Kidney epithelial cell (primary cell): ENCODE results near the gene GAB2. TPM values are rescaled to one million over a fixed set of nuclear protein-coding genes. Genes with fewer than 3 reads are reported as not detected.

Experiments used
- DNase-seq: peaks from one replicate; pipeline ENCODE4 v3.0.0-alpha.2; 2010; ENCODE audit warnings: low read depth
- H3K27me3 ChIP-seq: 2 replicates; pipeline ENCODE4 v1.6.0; 2011; ENCODE audit warnings: low read length; ENCODE audit not compliant: control insufficient read depth, insufficient read depth
- H3K36me3 ChIP-seq: 2 replicates; pipeline ENCODE4 v1.5.1; 2011; ENCODE audit warnings: low read length; ENCODE audit not compliant: control insufficient read depth, insufficient read depth
- H3K4me3 ChIP-seq: 2 replicates; pipeline ENCODE4 v1.5.1; 2011; ENCODE audit warnings: low read depth, mild to moderate bottlenecking, control low read depth, low read length
- CTCF ChIP-seq: IDR thresholded peaks from 2 replicates; pipeline ENCODE4 v1.5.1; 2011; ENCODE audit warnings: mild to moderate bottlenecking, moderate library complexity, low read length, control low read depth, inconsistent platforms; ENCODE audit not compliant: insufficient read depth, poor library complexity, severe bottlenecking
- total RNA-seq: library from RNA; depleted of rRNA; stranded (reverse); fragments of >200 nt; gene quantifications from 2 replicates; pipeline ENCODE4 v1.2.3, GENCODE V29; 2015

The GAB2 gene
- total RNA-seq, 1 donor from 2014 or later, result 13.1 TPM

GRCh38 chr11:78339483-78339882, 78.1 kb downstream of the GAB2 start:
- DNase-seq, result no peak
- H3K27me3 ChIP-seq, result no peaks in the 10 kb centered on the region
- TF ChIP-seq CTCF, result no peak
- no peak overlapping the region for H3K4me3 ChIP-seq
- H3K36me3 ChIP-seq, result no peaks in the 10 kb centered on the region

GRCh38 chr11:78338702-78339101, 78.9 kb downstream of the GAB2 start:
- H3K27me3 ChIP-seq, result no peaks in the 10 kb centered on the region
- no peak for TF ChIP-seq CTCF
- H3K4me3 ChIP-seq, result no peak overlapping the region
- H3K36me3 ChIP-seq, result no peaks in the 10 kb centered on the region
- DNase-seq, result no peak

GRCh38 chr11:78338138-78338537, 79.5 kb downstream of the GAB2 start:
- no peaks in the 10 kb centered on the region for H3K36me3 ChIP-seq
- no peak overlapping the region for H3K4me3 ChIP-seq

GRCh38 chr11:78337554-78337924, 80.1 kb downstream of the GAB2 start:
- Histone ChIP-seq H3K27me3 (no peaks in the 10 kb centered on the region), H3K36me3 (no peaks in the 10 kb centered on the region), H3K4me3 (no peak overlapping the region)
- no peak for DNase-seq
- TF ChIP-seq CTCF, result no peak

More at GRCh38 chr11:78338138-78338537, 79.5 kb downstream of the GAB2 start:
- DNase-seq, result no peak
- no peaks in the 10 kb centered on the region for H3K27me3 ChIP-seq
- TF ChIP-seq CTCF, result no peak

GRCh38 chr11:78336877-78337553, 80.6 kb downstream of the GAB2 start:
- DNase-seq, result no peak
- no peak for TF ChIP-seq CTCF
- no peaks in the 10 kb centered on the region for H3K27me3 ChIP-seq
- H3K4me3 ChIP-seq, result no peak overlapping the region
- no peaks in the 10 kb centered on the region for H3K36me3 ChIP-seq

GRCh38 chr11:78334109-78334508, 83.5 kb downstream of the GAB2 start:
- Histone ChIP-seq H3K27me3 (no peaks in the 10 kb centered on the region), H3K36me3 (no peaks in the 10 kb centered on the region), H3K4me3 (no peak overlapping the region)
- DNase-seq, result no peak
- TF ChIP-seq CTCF, result no peak
